OCI-LY1 (cell line): ENCODE data around the gene SMIM7.
"Not testable (repeated sequence)": the region's sequence is repeated elsewhere in the genome, so short reads cannot be mapped to it uniquely, and the experiment has no call there.

ENCODE experiments used
- H2AFZ ChIP-seq: fragments of 200-600 bp; sonication (generic), shearing (Covaris generic); 2 replicates; pipeline ENCODE4 v1.6.0; 2014; ENCODE audit warnings: antibody characterized with exemption, mild to moderate bottlenecking, low read length
- H3F3A ChIP-seq: fragments of 200-600 bp; sonication (generic), shearing (Covaris generic); 2 replicates; pipeline ENCODE4 v1.6.0; 2014; ENCODE audit warnings: mild to moderate bottlenecking, antibody characterized with exemption, low read length, moderate library complexity; ENCODE audit not compliant: insufficient read depth
- H3K27ac ChIP-seq: fragments of 200-600 bp; sonication (generic); 2 replicates; pipeline ENCODE4 v1.5.1; 2014; ENCODE audit warnings: low read length, mixed run types, mild to moderate bottlenecking, low read depth; ENCODE audit not compliant: poor library complexity, severe bottlenecking
- H3K27me3 ChIP-seq: fragments of 200-600 bp; sonication (generic); 2 replicates; pipeline ENCODE4 v1.6.0; 2014; ENCODE audit warnings: antibody characterized with exemption, mild to moderate bottlenecking, low read length, moderate library complexity; ENCODE audit not compliant: insufficient read depth
- H3K36me3 ChIP-seq: fragments of 200-600 bp; sonication (generic); 2 replicates; pipeline ENCODE4 v1.6.1; 2014; ENCODE audit warnings: mild to moderate bottlenecking, antibody characterized with exemption, low read length, moderate library complexity, mixed read lengths; ENCODE audit not compliant: insufficient read depth
- H3K4me1 ChIP-seq: fragments of 200-600 bp; sonication (generic); 2 replicates; pipeline ENCODE4 v1.5.1; 2014; ENCODE audit warnings: mild to moderate bottlenecking, low read length, moderate library complexity; ENCODE audit not compliant: insufficient read depth, severe bottlenecking
- H3K4me2 ChIP-seq: fragments of 200-600 bp; sonication (generic), shearing (Covaris generic); 2 replicates; pipeline ENCODE4 v1.6.1; 2014; ENCODE audit warnings: low read length
- H3K4me3 ChIP-seq: fragments of 200-600 bp; sonication (generic); 2 replicates; pipeline ENCODE4 v1.5.1; 2014; ENCODE audit warnings: low read length, low read depth, mild to moderate bottlenecking, mixed read lengths; ENCODE audit not compliant: poor library complexity, severe bottlenecking
- H3K79me2 ChIP-seq: fragments of 200-600 bp; shearing (Covaris generic); 2 replicates; pipeline ENCODE4 v1.6.1; 2016; ENCODE audit warnings: mixed run types, low read length, mixed read lengths; ENCODE audit not compliant: insufficient read depth
- H3K9ac ChIP-seq: fragments of 200-600 bp; sonication (generic), shearing (Covaris generic); 2 replicates; pipeline ENCODE4 v1.6.1; 2014; ENCODE audit warnings: mild to moderate bottlenecking, low read length, mixed read lengths
- H3K9me2 ChIP-seq: fragments of 200-600 bp; sonication (generic), shearing (Covaris generic); 2 replicates; pipeline ENCODE4 v1.6.1; 2014; ENCODE audit warnings: low read depth, mild to moderate bottlenecking, low read length, mixed read lengths
- H3K9me3 ChIP-seq: fragments of 200-600 bp; shearing (Covaris generic); 2 replicates; pipeline ENCODE4 v1.6.1; 2014; ENCODE audit warnings: low read length, mixed read lengths
- H4K20me1 ChIP-seq: fragments of 200-600 bp; sonication (generic), shearing (Covaris generic); 2 replicates; pipeline ENCODE4 v1.6.0; 2016; ENCODE audit warnings: mild to moderate bottlenecking, low read length; ENCODE audit not compliant: insufficient read depth
- EZH2 ChIP-seq: fragments of 200-600 bp; sonication (generic), shearing (Covaris generic); IDR thresholded peaks from 2 replicates; pipeline ENCODE4 v1.8.0; 2017; ENCODE audit warnings: borderline replicate concordance, mixed run types, mild to moderate bottlenecking, antibody characterized with exemption, low read length, moderate library complexity, mixed read lengths
- TF ChIP-seq, protein P1 (sequence below): fragments of 200-600 bp; sonication (generic), shearing (Covaris generic); IDR thresholded peaks from 2 replicates; pipeline ENCODE4 v1.5.1; 2017; ENCODE audit warnings: mild to moderate bottlenecking, antibody characterized with exemption, low read length, moderate library complexity, mixed read lengths

The SMIM7 gene

DNA sequence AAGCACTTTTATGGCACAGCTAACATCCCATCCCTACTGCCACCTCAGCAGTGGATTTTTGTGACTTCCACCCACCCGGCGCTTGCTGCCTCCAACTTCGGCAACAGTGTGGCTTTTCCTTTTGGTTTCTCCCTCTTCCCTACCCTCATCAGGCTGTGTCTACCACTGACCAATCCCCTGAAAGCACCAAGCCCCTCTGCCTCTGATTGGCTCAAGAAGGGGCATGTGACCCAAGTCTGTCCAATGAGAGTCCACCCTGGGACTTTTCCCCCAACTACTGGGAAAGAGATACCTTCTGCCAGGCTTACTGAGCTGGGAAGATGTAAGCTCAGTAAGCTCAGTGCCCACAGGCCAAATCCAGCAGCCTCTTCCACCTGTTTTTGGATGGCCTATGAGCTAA lies 5.8 kb downstream of the SMIM7 start:
- no peak for TF ChIP-seq EZH2
- TF ChIP-seq, protein P1, sequence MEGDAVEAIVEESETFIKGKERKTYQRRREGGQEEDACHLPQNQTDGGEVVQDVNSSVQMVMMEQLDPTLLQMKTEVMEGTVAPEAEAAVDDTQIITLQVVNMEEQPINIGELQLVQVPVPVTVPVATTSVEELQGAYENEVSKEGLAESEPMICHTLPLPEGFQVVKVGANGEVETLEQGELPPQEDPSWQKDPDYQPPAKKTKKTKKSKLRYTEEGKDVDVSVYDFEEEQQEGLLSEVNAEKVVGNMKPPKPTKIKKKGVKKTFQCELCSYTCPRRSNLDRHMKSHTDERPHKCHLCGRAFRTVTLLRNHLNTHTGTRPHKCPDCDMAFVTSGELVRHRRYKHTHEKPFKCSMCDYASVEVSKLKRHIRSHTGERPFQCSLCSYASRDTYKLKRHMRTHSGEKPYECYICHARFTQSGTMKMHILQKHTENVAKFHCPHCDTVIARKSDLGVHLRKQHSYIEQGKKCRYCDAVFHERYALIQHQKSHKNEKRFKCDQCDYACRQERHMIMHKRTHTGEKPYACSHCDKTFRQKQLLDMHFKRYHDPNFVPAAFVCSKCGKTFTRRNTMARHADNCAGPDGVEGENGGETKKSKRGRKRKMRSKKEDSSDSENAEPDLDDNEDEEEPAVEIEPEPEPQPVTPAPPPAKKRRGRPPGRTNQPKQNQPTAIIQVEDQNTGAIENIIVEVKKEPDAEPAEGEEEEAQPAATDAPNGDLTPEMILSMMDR = no peak
- Histone ChIP-seq H3K9me2 (no peaks in the 10 kb centered on the region), H3K4me1 (peaks cover 7% of the 10 kb centered on the region), H3K9ac (no peak overlapping the region), H3K9me3 (no peaks in the 10 kb centered on the region), H3F3A (no peaks in the 10 kb centered on the region), H3K4me3 (no peak overlapping the region), H3K79me2 (peaks cover 18% of the 10 kb centered on the region), H3K4me2 (no peak overlapping the region), H3K36me3 (peaks cover 95% of the 10 kb centered on the region), H2AFZ (no peak overlapping the region), H3K27ac (no peak overlapping the region), H4K20me1 (no peaks in the 10 kb centered on the region), H3K27me3 (no peaks in the 10 kb centered on the region)

DNA sequence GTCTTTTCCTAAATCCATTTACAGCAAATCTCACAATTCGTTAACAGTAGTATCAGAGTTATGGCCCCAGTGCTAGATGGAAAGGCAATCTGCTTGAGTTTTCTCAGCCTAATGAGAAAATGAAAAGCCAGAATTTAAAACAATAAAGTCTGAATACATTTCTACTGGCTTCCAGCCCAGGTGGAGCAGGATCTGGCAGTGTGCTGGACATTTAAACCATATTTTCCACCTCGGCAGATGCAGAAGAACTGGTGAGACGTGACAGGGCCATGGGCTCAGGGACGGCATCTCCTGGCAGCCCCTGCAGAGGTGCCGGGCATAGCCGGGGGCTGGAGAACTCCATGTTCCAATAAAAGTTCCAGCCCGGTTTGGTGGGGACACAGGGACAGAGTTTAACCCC lies 7.1 kb downstream of the SMIM7 start:
- H4K20me1 ChIP-seq = no peaks in the 10 kb centered on the region
- no peak overlapping the region for H3K9ac ChIP-seq
- H3K9me2 ChIP-seq = no peaks in the 10 kb centered on the region
- no peak overlapping the region for H2AFZ ChIP-seq
- no peak overlapping the region for H3K4me2 ChIP-seq
- TF ChIP-seq, protein P1 = no peak
- TF ChIP-seq EZH2 = no peak
- no peak overlapping the region for H3K4me3 ChIP-seq
- no peaks in the 10 kb centered on the region for H3F3A ChIP-seq
- H3K79me2 ChIP-seq = peaks cover 7% of the 10 kb centered on the region; the same call in 1 of the 2 replicates
- no peaks in the 10 kb centered on the region for H3K4me1 ChIP-seq
- H3K9me3 ChIP-seq = no peaks in the 10 kb centered on the region
- no peak overlapping the region for H3K27ac ChIP-seq
- H3K36me3 ChIP-seq = peaks cover 89% of the 10 kb centered on the region
- no peaks in the 10 kb centered on the region for H3K27me3 ChIP-seq

DNA sequence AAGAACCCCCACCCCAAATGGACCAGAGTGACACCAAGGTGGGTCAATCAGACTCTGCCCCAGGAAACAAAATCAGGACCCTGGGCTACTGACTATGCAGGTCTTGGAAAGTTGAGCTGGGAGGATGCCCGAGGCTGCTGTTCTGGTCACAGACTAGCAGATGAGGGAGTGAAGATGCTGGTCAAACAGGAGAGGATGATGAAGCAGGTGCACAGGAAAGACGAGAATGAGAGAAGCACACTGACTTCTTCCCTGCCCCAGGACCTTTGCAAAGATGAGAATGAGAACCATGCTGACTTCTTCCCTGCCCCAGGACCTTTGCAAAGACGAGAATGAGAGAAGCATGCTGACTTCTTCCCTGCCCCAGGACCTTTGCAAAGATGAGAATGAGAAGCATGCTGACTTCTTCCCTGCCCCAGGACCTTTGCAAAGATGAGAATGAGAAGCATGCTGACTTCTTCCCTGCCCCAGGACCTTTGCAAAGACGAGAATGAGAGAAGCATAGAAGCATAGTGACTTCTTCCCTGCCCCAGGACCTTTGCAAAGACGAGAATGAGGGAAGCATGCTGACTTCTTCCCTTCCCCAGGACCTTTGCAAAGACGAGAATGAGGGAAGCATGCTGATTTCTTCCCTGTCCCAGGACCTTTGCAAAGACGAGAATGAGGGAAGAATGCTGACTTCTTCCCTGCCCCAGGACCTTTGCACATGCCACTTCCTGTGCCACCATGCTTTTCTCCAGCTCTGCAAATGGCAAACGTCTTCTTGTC lies 8.3 kb downstream of the SMIM7 start:
- not testable (repeated sequence) for H3K79me2 ChIP-seq

DNA sequence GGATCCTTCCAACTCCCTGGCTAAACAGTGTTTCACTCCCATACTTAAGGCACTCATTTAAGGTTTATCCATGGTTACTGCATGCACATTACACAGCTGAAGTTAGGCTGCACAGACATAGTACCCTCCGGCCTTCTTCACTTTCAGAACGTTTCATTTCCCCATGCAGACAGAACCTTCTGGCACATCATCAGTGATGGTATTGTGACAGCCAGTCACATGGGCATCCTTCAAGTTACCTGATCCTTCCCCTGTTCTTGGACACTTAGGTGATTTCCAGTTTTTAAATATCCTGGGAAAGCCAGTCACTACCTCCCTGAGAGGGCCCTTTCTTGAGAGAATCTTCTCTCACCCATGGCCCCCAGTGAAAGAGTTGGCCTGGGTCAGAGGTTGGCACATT lies 9.1 kb downstream of the SMIM7 start:
- no peaks in the 10 kb centered on the region for H3K9me3 ChIP-seq
- H3K27ac ChIP-seq = no peak overlapping the region
- H3K4me3 ChIP-seq = no peak overlapping the region
- no peaks in the 10 kb centered on the region for H4K20me1 ChIP-seq
- H3K9me2 ChIP-seq = no peaks in the 10 kb centered on the region
- H3K4me1 ChIP-seq = no peaks in the 10 kb centered on the region
- H3K9ac ChIP-seq = no peak overlapping the region
- 0 out of 2 replicates have a peak, but pooled peaks cover 3% of the 10 kb centered on the region for H3K79me2 ChIP-seq
- no peak overlapping the region for H3K4me2 ChIP-seq
- peaks cover 87% of the 10 kb centered on the region for H3K36me3 ChIP-seq
- H3F3A ChIP-seq = no peaks in the 10 kb centered on the region
- H3K27me3 ChIP-seq = no peaks in the 10 kb centered on the region
- H2AFZ ChIP-seq = no peak overlapping the region
- TF ChIP-seq, protein P1 = no peak
- TF ChIP-seq EZH2 = no peak

More for the DNA sequence above, 8.3 kb downstream of the SMIM7 start:
- not testable (repeated sequence) for H3F3A ChIP-seq, H3K27me3 ChIP-seq, H3K4me2 ChIP-seq, H2AFZ ChIP-seq, H3K27ac ChIP-seq, H4K20me1 ChIP-seq, H3K9ac ChIP-seq, H3K9me3 ChIP-seq, H3K4me1 ChIP-seq, H3K9me2 ChIP-seq, H3K4me3 ChIP-seq
- H3K36me3 ChIP-seq = peaks cover 87% of the 10 kb centered on the region
